K562 (cell line): ENCODE data around the gene GDF9. TPM values are rescaled to one million over a fixed set of nuclear protein-coding genes. Genes with fewer than 3 reads are reported as not detected.

Experiments used
- ARID3A ChIP-seq: IDR thresholded peaks from 2 replicates; pipeline ENCODE4 v1.6.1; 2012; ENCODE audit warnings: low read depth, low read length, improper control_type of control experiment, borderline replicate concordance
- ATF3 ChIP-seq, 2 experiments: fragments of 450-650 bp in 1 of 2; sonication (generic) in 1 of 2; formaldehyde crosslinking in 1 of 2; IDR thresholded peaks in 1 of 2; conservative IDR thresholded peaks in 1 of 2; 2 replicates each; pipeline versions ENCODE4 v1.6.1 to v1.8.1; 2016 to 2023; ENCODE audit warnings: mild to moderate bottlenecking in 2 of 2, moderate library complexity in 2 of 2, inconsistent platforms in 1 of 2, missing genetic modification reagents in 1 of 2
- CBFA2T3 ChIP-seq: fragments of 450-650 bp; IDR thresholded peaks from 2 replicates; pipeline ENCODE4 v1.6.1; 2017
- CC2D1A ChIP-seq: fragments of 450-650 bp; IDR thresholded peaks from 2 replicates; pipeline ENCODE4 v1.6.1; 2017; ENCODE audit warnings: mild to moderate bottlenecking
- DLX4 ChIP-seq: fragments of 250-450 bp; sonication (Bioruptor Pico); IDR thresholded peaks from 2 replicates; pipeline ENCODE4 v1.6.1; 2021; ENCODE audit warnings: mild to moderate bottlenecking
- E2F3 ChIP-seq: fragments of 250-450 bp; sonication (Bioruptor Pico); IDR thresholded peaks from 2 replicates; pipeline ENCODE4 v1.4.0; 2020; ENCODE audit warnings: mild to moderate bottlenecking
- EP300 ChIP-seq: IDR thresholded peaks from 2 replicates; pipeline ENCODE4 v1.6.1; 2012; ENCODE audit warnings: low read length, improper control_type of control experiment
- ERF ChIP-seq: fragments of 450-650 bp; formaldehyde crosslinking; IDR thresholded peaks from 2 replicates; pipeline ENCODE4 v1.4.0; 2020; ENCODE audit warnings: mild to moderate bottlenecking, mixed read lengths
- GATA2 ChIP-seq: sonication (generic); formaldehyde crosslinking; IDR thresholded peaks from 2 replicates; pipeline ENCODE4 v1.4.0; 2020; ENCODE audit warnings: mild to moderate bottlenecking, missing genetic modification reagents
- GATAD2A ChIP-seq: fragments of 450-650 bp; IDR thresholded peaks from 2 replicates; pipeline ENCODE4 v1.6.1; 2017
- HNRNPUL1 ChIP-seq: fragments of 200-400 bp; formaldehyde crosslinking; IDR thresholded peaks from 2 replicates; pipeline ENCODE4 v1.6.1; 2017; ENCODE audit warnings: low read length
- IFI16 ChIP-seq: fragments of 250-450 bp; sonication (Bioruptor Pico); IDR thresholded peaks from 2 replicates; pipeline ENCODE4 v2.1.2; 2022; ENCODE audit warnings: mild to moderate bottlenecking, inconsistent platforms
- ILK ChIP-seq: fragments of 450-650 bp; IDR thresholded peaks from 2 replicates; pipeline ENCODE4 v1.6.1; 2016; ENCODE audit warnings: missing genetic modification characterization, low read depth, mild to moderate bottlenecking, missing compliant biosample characterization, moderate library complexity, borderline replicate concordance
- MECOM ChIP-seq: fragments of 250-450 bp; sonication (Bioruptor Pico); IDR thresholded peaks from 2 replicates; pipeline ENCODE4 v1.8.0; 2022; ENCODE audit warnings: inconsistent platforms
- MITF ChIP-seq: IDR thresholded peaks from 2 replicates; pipeline ENCODE4 v1.6.1; 2014; ENCODE audit warnings: antibody characterized with exemption
- NR3C1 ChIP-seq: sonication (generic); formaldehyde crosslinking; IDR thresholded peaks from 2 replicates; pipeline ENCODE4 v1.8.1; 2022; ENCODE audit warnings: missing genetic modification reagents
- PCBP2 ChIP-seq: fragments of 200-400 bp; formaldehyde crosslinking; IDR thresholded peaks from 2 replicates; pipeline ENCODE4 v1.6.1; 2018; ENCODE audit warnings: low read length, low read depth, mild to moderate bottlenecking, moderate library complexity; ENCODE audit not compliant: poor library complexity, severe bottlenecking
- RBM34 ChIP-seq: fragments of 200-400 bp; formaldehyde crosslinking; IDR thresholded peaks from 2 replicates; pipeline ENCODE4 v1.6.1; 2018; ENCODE audit warnings: low read length, borderline replicate concordance; ENCODE audit not compliant: insufficient read depth
- RNF219 ChIP-seq: fragments of 250-450 bp; sonication (Bioruptor Pico); IDR thresholded peaks from 2 replicates; pipeline ENCODE4 v1.5.0; 2022; ENCODE audit warnings: mild to moderate bottlenecking
- SMC3 ChIP-seq: conservative IDR thresholded peaks from 2 replicates; pipeline ENCODE4 v1.6.1; 2011; ENCODE audit warnings: low read depth, low read length, improper control_type of control experiment; ENCODE audit not compliant: insufficient read depth
- SRSF1 ChIP-seq: fragments of 200-400 bp; formaldehyde crosslinking; IDR thresholded peaks from 2 replicates; pipeline ENCODE4 v1.6.1; 2017; ENCODE audit warnings: mild to moderate bottlenecking, low read depth, low read length, moderate library complexity
- ZNF239 ChIP-seq: fragments of 250-450 bp; sonication (Bioruptor Pico); IDR thresholded peaks from 2 replicates; pipeline ENCODE4 v1.4.0; 2020; ENCODE audit warnings: mild to moderate bottlenecking
- ZNF263 ChIP-seq: sonication (generic); formaldehyde crosslinking; IDR thresholded peaks from 2 replicates; pipeline ENCODE4 v1.8.0; 2022; ENCODE audit warnings: mild to moderate bottlenecking, missing genetic modification reagents, borderline replicate concordance
- ZNF668 ChIP-seq: fragments of 250-450 bp; sonication (Bioruptor Pico); IDR thresholded peaks from 2 replicates; pipeline ENCODE4 v1.8.0; 2022; ENCODE audit warnings: mild to moderate bottlenecking, inconsistent platforms
- ZNF695 ChIP-seq: fragments of 450-650 bp; formaldehyde crosslinking; IDR thresholded peaks from 2 replicates; pipeline ENCODE4 v1.4.0; 2020; ENCODE audit warnings: mild to moderate bottlenecking, moderate library complexity
- polyA plus RNA-seq, 8 experiments: library from polyadenylated mRNA; depleted of rRNA in 4 of 8; stranded (reverse) in 5 of 8; unstranded in 3 of 8; fragments of >200 nt; fragmentation: Nextera tagmentation in 2 of 8; fragmentation: Illumina TruSeq in 1 of 8; extraction: Ambion mirVana in 2 of 8; extraction: Trizol in 1 of 8; gene quantifications; 2 replicates each; pipeline versions ENCODE4 v1.2.1 to v1.2.3, GENCODE V29; 2011 to 2014; ENCODE audit warnings: inconsistent platforms in 1 of 8, missing spikeins in 1 of 8
- total RNA-seq, 7 experiments: library from RNA; depleted of rRNA in 6 of 7; stranded (reverse); fragments of >200 nt in 6 of 7; fragmentation: Illumina TruSeq in 2 of 7; extraction: Trizol in 2 of 7; gene quantifications; 2 replicates each; pipeline versions ENCODE4 v1.2.1 to v1.2.3, GENCODE V29; 2011 to 2021; ENCODE audit warnings: low replicate concordance in 1 of 7

The GDF9 gene
- total and polyA plus RNA-seq, 9 of the 15 experiments (the other 6 are each of a cell fraction or from before 2014, with no cell fraction given), result 0.10 to 0.70 (median 0.20) TPM; not detected in 1

- TF ChIP-seq ATF3 (IDR thresholded peaks at IDR 0.05) (peak; percentile 67), ATF3 (CRISPR knock-in tag; conservative IDR thresholded peaks at IDR 0.05) (no peak), ILK (tag) (no peak), DLX4 (CRISPR knock-in tag) (no peak), ZNF263 (CRISPR knock-in tag) (no peak), ZNF239 (no peak), ARID3A (no peak), SMC3 (no peak), MITF (no peak), MECOM (CRISPR knock-in tag) (no peak), SRSF1 (no peak), GATA2 (CRISPR knock-in tag) (no peak), CC2D1A (no peak), E2F3 (CRISPR knock-in tag) (no peak), RNF219 (CRISPR knock-in tag) (no peak), ERF (CRISPR knock-in tag) (no peak), GATAD2A (no peak), PCBP2 (no peak), IFI16 (CRISPR knock-in tag) (no peak), HNRNPUL1 (no peak), ZNF695 (no peak), ZNF668 (CRISPR knock-in tag) (no peak), EP300 (no peak), RBM34 (no peak), CBFA2T3 (peak; percentile 16; the same call in 1 of the 2 replicates), NR3C1 (CRISPR knock-in tag) (no peak)
- TF ChIP-seq, all 486 proteins: peak for 18
Measured at GRCh38 chr5:132907161-132907560, 40.9 kb upstream of the GDF9 start (continued).
